Type B pancreatic cell (in vitro differentiated cells): ENCODE results near the gene MEGF8. TPM values are rescaled to one million over a fixed set of nuclear protein-coding genes. Genes with fewer than 3 reads are reported as not detected.

Experiments used
- DNase-seq: peaks from one replicate; pipeline ENCODE4 v3.0.0; 2021; ENCODE audit warnings: mixed read lengths; ENCODE audit not compliant: unreplicated experiment; ENCODE audit errors: extremely low spot score
- H3K27ac Mint-ChIP-seq: 2 replicates; pipeline ENCODE4 v1.8.0; 2021; ENCODE audit warnings: mild to moderate bottlenecking, mixed read lengths
- H3K27me3 Mint-ChIP-seq: 2 replicates; pipeline ENCODE4 v1.8.0; 2021; ENCODE audit warnings: mixed read lengths
- H3K36me3 Mint-ChIP-seq: 2 replicates; pipeline ENCODE4 v1.8.0; 2021; ENCODE audit warnings: mixed read lengths
- H3K4me1 Mint-ChIP-seq: one replicate; pipeline ENCODE4 v1.8.0; 2021; ENCODE audit warnings: mixed read lengths; ENCODE audit not compliant: unreplicated experiment
- H3K4me3 Mint-ChIP-seq: 2 replicates; pipeline ENCODE4 v1.8.0; 2021; ENCODE audit warnings: mild to moderate bottlenecking, mixed read lengths
- H3K9me3 Mint-ChIP-seq: 2 replicates; pipeline ENCODE4 v1.8.0; 2021; ENCODE audit warnings: mixed read lengths
- total RNA-seq: library from RNA; stranded (reverse); gene quantifications from 2 replicates; pipeline ENCODE4 v1.2.1, GENCODE V29; 2021; ENCODE audit warnings: low replicate concordance
- TF ChIP-seq, protein P1 (sequence below): fragments of 200-600 bp; sonication (generic); conservative IDR thresholded peaks from 2 replicates; pipeline ENCODE4 v1.5.0; 2021; ENCODE audit warnings: antibody characterized with exemption, mild to moderate bottlenecking

Gene MEGF8
- total RNA-seq, 1 donor from 2014 or later, result 49.5 TPM

- Mint-ChIP-seq H3K4me3 (no peak overlapping the region), H3K27ac (no peak overlapping the region), H3K4me1 (no peaks in the 10 kb centered on the region), H3K9me3 (no peaks in the 10 kb centered on the region), H3K36me3 (peaks cover 22% of the 10 kb centered on the region), H3K27me3 (no peaks in the 10 kb centered on the region)
- no peak for DNase-seq
- TF ChIP-seq, protein P1, sequence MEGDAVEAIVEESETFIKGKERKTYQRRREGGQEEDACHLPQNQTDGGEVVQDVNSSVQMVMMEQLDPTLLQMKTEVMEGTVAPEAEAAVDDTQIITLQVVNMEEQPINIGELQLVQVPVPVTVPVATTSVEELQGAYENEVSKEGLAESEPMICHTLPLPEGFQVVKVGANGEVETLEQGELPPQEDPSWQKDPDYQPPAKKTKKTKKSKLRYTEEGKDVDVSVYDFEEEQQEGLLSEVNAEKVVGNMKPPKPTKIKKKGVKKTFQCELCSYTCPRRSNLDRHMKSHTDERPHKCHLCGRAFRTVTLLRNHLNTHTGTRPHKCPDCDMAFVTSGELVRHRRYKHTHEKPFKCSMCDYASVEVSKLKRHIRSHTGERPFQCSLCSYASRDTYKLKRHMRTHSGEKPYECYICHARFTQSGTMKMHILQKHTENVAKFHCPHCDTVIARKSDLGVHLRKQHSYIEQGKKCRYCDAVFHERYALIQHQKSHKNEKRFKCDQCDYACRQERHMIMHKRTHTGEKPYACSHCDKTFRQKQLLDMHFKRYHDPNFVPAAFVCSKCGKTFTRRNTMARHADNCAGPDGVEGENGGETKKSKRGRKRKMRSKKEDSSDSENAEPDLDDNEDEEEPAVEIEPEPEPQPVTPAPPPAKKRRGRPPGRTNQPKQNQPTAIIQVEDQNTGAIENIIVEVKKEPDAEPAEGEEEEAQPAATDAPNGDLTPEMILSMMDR, result no peak
These were observed 38.3 kb downstream of the MEGF8 start for GRCh38 chr19:42363614-42364346.

GRCh38 chr19:42366673-42367072, 41.2 kb downstream of the MEGF8 start:
- no peaks in the 10 kb centered on the region for H3K9me3 Mint-ChIP-seq
- DNase-seq, result no peak
- peaks cover 17% of the 10 kb centered on the region for H3K36me3 Mint-ChIP-seq
- TF ChIP-seq, protein P1, result no peak
- H3K4me3 Mint-ChIP-seq, result no peak overlapping the region
- no peak overlapping the region for H3K27ac Mint-ChIP-seq
- H3K27me3 Mint-ChIP-seq, result no peaks in the 10 kb centered on the region
- H3K4me1 Mint-ChIP-seq, result no peaks in the 10 kb centered on the region

GRCh38 chr19:42367929-42368328, 42.5 kb downstream of the MEGF8 start:
- no peak for DNase-seq
- no peaks in the 10 kb centered on the region for H3K4me1 Mint-ChIP-seq
- H3K27me3 Mint-ChIP-seq, result no peaks in the 10 kb centered on the region
- peaks cover 17% of the 10 kb centered on the region for H3K36me3 Mint-ChIP-seq
- no peak overlapping the region for H3K27ac Mint-ChIP-seq
- TF ChIP-seq, protein P1, result no peak
- H3K9me3 Mint-ChIP-seq, result no peaks in the 10 kb centered on the region
- H3K4me3 Mint-ChIP-seq, result no peak overlapping the region

DNA sequence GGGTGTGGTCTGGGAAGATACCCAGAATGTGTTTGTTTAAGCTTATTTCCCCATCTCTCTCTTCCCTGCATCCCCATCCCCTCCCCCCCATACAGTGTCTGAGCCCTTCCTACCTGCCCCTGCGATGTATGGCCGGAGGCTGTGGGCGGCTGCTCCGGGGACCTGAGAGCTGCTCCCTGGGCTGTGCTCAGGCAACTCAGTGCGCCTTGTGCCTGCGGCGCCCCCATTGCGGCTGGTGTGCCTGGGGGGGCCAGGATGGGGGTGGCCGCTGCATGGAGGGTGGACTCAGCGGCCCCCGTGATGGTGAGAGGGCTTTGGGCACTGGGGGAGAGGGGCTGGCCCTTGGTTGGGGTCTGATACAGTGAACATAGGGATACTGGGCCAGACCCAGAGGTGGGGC, 42.9 kb downstream of the MEGF8 start:
- H3K36me3 Mint-ChIP-seq, result peaks cover 14% of the 10 kb centered on the region
- no peaks in the 10 kb centered on the region for H3K4me1 Mint-ChIP-seq
- H3K9me3 Mint-ChIP-seq, result no peaks in the 10 kb centered on the region
- H3K27me3 Mint-ChIP-seq, result no peaks in the 10 kb centered on the region
- H3K4me3 Mint-ChIP-seq, result no peak overlapping the region
- TF ChIP-seq, protein P1, result no peak
- no peak overlapping the region for H3K27ac Mint-ChIP-seq
- DNase-seq, result no peak

- Mint-ChIP-seq H3K4me1 (no peaks in the 10 kb centered on the region), H3K27ac (no peak overlapping the region), H3K36me3 (peaks cover 10% of the 10 kb centered on the region), H3K4me3 (no peak overlapping the region), H3K9me3 (no peaks in the 10 kb centered on the region), H3K27me3 (no peaks in the 10 kb centered on the region)
- TF ChIP-seq, protein P1, result no peak
- no peak for DNase-seq
These were observed 43.3 kb downstream of the MEGF8 start for GRCh38 chr19:42368765-42369164.
